Muscle of leg (tissue), 11 donors: ENCODE data around the gene TMEM138. TPM values are rescaled to one million over a fixed set of nuclear protein-coding genes. Genes with fewer than 3 reads are reported as not detected.
A peak's percentile ranks its signal among the peaks of the same experiment; 100 is the strongest.

Source experiments
- DNase-seq: peaks from one replicate; pipeline ENCODE4 v3.0.0; 2013
- H3K27ac ChIP-seq: one replicate; pipeline ENCODE4 v1.5.1; 2013; ENCODE audit warnings: mild to moderate bottlenecking, low read length, control low read depth
- H3K27me3 ChIP-seq: one replicate; pipeline ENCODE4 v1.6.1; 2013; ENCODE audit warnings: low read length; ENCODE audit not compliant: control insufficient read depth, insufficient read depth
- H3K36me3 ChIP-seq: one replicate; pipeline ENCODE4 v1.6.1; 2013; ENCODE audit warnings: low read length; ENCODE audit not compliant: control insufficient read depth, insufficient read depth
- H3K4me1 ChIP-seq: one replicate; pipeline ENCODE4 v1.6.1; 2013; ENCODE audit warnings: low read length; ENCODE audit not compliant: control insufficient read depth, insufficient read depth
- H3K4me3 ChIP-seq: one replicate; pipeline ENCODE4 v1.5.1; 2013; ENCODE audit warnings: low read length, control low read depth
- H3K9me3 ChIP-seq: replicated peaks from 2 replicates; pipeline ENCODE4 v1.6.1; 2013; ENCODE audit warnings: low read depth, low read length; ENCODE audit not compliant: control insufficient read depth
- WGBS: methylation state at CpG from one replicate; pipeline ENCODE4 v1.1.5; 2013; ENCODE audit warnings: missing lambda C conversion rate; ENCODE audit not compliant: insufficient coverage; 5-methylcytosine and 5-hydroxymethylcytosine counted together
- polyA plus RNA-seq, 8 donors: library from polyadenylated mRNA; unstranded; fragments of 120-200 nt; gene quantifications; one replicate each; pipeline versions ENCODE4 v1.2.1 to v1.2.3, GENCODE V29; 2013; ENCODE audit warnings: inconsistent platforms in 1 of 8, low replicate concordance in 1 of 8; ENCODE audit not compliant: insufficient read length in 8 of 8, insufficient read depth in 1 of 8
- total RNA-seq: library from RNA; stranded (reverse); fragments of 120-200 nt; gene quantifications from one replicate; pipeline ENCODE4 v1.2.4, GENCODE V29; 2013

TMEM138 gene
- total and polyA plus RNA-seq, 9 donors, result 14.4 to 25.1 (median 20.0) TPM

DNA sequence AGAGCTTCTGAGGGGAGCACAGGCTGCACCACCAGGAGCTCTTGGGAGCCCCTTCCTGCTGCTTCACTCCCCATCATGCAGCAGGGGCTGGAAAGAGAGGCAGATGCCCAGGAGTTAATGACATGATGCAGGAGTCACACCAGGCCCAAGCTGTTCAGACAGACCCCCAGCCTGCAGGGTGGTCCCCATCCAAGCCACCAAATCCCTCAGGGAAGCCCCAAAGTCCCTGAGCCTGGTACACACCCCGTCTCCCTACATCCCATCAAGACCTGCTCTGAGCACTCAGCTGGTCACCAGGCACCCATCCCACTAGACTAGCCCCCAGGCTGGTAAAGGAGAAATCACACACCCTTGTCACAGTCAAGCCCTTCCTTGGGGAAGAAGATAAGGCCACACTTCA lies 11.8 kb upstream of the TMEM138 start:
- Histone ChIP-seq H3K27ac (no peak overlapping the region), H3K9me3 (no peaks in the 10 kb centered on the region), H3K36me3 (peaks cover 62% of the 10 kb centered on the region), H3K27me3 (no peaks in the 10 kb centered on the region), H3K4me3 (no peak overlapping the region), H3K4me1 (peaks cover 4% of the 10 kb centered on the region)
- DNase-seq, result no peak
- no CpG with 5 or more reads among the region's 1 CpG for WGBS

DNA sequence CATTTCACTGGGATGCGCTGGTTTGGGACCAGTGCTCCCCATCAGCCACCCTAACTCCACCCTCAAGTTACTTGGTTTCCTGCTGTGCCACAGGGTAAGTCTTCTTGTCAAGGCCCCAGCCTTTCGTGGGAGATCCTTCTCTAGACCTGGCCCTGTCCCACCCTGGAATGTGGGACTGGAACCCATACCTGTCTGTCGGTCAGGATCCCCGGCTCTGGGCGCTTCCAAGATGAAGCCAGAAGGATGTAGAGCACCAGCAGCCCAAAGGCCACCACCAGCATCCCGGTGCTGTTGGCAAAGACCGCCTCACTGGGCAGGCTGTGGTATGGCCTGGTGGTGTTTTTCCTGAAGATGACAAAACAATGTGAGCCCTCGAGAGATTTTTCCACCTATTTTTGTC lies 11.4 kb upstream of the TMEM138 start:
- Histone ChIP-seq H3K4me1 (no peaks in the 10 kb centered on the region), H3K9me3 (no peaks in the 10 kb centered on the region), H3K36me3 (peaks cover 62% of the 10 kb centered on the region), H3K27me3 (no peaks in the 10 kb centered on the region), H3K4me3 (no peak overlapping the region), H3K27ac (no peak overlapping the region)
- 94% methylated on average over 6 of the region's 8 CpGs for WGBS
- DNase-seq, result no peak

DNA sequence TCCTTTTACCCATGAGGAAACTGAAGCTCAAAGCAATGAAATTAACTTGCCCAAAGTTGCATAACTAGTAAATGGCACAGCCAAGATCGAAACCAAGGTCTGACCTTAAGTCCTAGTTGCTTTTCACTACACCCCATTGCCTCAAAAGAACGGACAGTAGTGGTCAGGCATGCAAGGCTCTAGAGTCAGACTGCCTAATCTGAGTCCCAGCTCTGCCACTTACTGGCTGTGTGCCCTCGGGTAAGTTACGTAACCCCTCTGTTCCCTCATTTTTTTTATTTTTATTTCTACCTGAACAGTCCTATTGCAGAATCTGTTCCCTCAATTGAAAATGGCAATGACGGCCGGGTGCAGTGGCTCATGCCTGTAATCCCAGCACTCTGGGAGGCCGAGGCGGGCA lies 10.1 kb upstream of the TMEM138 start:
- no peak for DNase-seq
- Histone ChIP-seq H3K27ac (no peak overlapping the region), H3K4me1 (no peaks in the 10 kb centered on the region), H3K27me3 (no peaks in the 10 kb centered on the region), H3K4me3 (no peak overlapping the region), H3K9me3 (no peaks in the 10 kb centered on the region), H3K36me3 (peaks cover 52% of the 10 kb centered on the region)
- WGBS, result 78% methylated on average over 8 of the region's 8 CpGs

DNA sequence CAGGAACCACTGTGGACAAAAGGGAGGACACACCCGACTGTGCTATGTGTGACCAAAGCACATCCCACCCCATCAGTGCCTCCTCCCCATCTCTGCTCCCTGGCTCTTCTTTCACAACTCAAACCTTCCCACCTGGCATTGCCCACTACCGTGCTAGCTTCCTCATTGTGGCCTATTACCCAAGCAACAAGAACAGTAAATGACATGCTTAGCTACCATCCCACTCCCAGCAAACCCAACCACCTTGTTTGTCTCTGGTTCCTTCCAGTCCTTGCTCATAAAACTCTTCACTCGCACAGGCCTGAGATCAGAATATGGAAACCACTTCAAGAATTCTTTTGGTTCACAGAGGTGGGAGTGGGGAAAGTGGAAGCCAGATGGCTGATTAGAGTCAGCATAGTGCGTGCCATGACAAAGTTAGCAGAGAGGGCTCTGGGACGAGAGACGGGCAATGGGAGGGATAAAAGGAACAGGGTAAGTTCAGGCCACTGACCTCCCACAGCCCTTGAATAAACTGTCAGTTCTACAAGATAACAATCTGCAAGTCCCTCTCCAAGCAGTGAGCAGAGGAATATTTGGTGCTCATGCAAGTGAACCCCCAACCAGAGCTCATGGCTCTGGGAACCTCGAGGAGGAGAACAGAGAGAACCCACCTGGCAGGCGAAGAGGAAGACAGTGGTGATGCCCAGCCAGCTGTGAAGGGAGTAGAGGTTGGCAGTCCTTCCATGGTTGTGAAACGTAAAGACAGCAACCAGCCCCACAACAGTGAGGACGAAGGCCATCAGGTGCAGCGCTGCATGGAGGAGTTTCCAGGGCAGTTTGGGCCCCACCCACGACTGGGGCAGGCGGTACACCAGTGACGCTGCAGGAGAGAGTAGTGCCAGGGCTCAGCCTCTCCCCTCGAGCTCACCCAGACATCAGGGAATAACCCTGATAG lies 8.8 kb upstream of the TMEM138 start:
- DNase-seq, result no peak
- peaks cover 3% of the 10 kb centered on the region for H3K4me1 ChIP-seq
- no peaks in the 10 kb centered on the region for H3K27me3 ChIP-seq
- WGBS, result 82% methylated on average over 9 of the region's 15 CpGs
- H3K36me3 ChIP-seq, result peaks cover 47% of the 10 kb centered on the region
- no peaks in the 10 kb centered on the region for H3K9me3 ChIP-seq
- H3K4me3 ChIP-seq, result no peak overlapping the region
- H3K27ac ChIP-seq, result no peak overlapping the region

DNA sequence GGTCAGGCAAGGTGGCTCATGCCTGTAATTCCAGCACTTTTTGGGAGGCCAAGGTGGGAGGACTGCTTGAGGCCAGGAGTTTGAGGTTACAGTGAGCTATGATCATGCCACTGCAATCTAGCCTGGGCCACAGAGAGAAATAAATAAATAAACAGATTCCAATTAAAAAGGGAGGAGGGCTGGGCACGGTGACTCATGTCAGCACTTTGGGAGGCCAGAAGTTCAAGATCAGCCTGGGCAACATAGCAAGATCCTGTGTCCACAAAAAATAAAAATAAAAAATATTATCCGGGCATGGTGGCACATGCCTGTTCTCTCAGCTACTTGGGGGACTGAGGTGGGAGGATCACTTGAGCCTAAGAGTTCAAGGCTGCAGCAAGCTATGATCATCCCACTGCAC lies 8.0 kb upstream of the TMEM138 start:
- peaks cover 40% of the 10 kb centered on the region for H3K36me3 ChIP-seq

DNA sequence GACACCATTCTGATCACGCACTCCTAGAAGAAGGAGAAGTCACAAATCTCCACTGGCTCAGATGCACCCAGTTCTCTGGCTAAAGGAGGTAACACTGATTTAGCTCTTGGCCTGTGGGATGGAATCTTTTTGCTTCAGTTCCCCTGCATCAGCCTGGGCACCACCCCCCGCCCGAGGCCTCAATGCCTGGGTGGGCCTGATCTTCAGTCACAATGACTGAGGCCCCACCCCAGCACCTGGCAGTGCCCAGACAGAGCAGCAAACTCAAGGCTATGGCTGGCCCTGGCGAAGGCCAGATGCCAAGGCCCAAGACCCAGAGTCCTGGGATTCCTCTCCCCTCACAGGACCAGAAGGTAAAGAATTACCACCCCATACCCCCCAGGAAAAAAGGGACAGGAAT lies 5.5 kb upstream of the TMEM138 start:
- no peak overlapping the region for H3K4me3 ChIP-seq
- no peaks in the 10 kb centered on the region for H3K9me3 ChIP-seq
- 100% methylated on average over 1 of the region's 4 CpGs for WGBS
- H3K36me3 ChIP-seq, result peaks cover 19% of the 10 kb centered on the region
- no peak overlapping the region for H3K27ac ChIP-seq
- no peaks in the 10 kb centered on the region for H3K27me3 ChIP-seq
- peaks cover 9% of the 10 kb centered on the region for H3K4me1 ChIP-seq
- DNase-seq, result no peak

More for the DNA sequence above, 8.0 kb upstream of the TMEM138 start:
- Histone ChIP-seq H3K4me1 (peaks cover 3% of the 10 kb centered on the region), H3K9me3 (no peaks in the 10 kb centered on the region), H3K4me3 (no peak overlapping the region), H3K27me3 (no peaks in the 10 kb centered on the region), H3K27ac (no peak overlapping the region)
- no peak for DNase-seq
- no CpG with 5 or more reads among the region's 2 CpGs for WGBS

DNA sequence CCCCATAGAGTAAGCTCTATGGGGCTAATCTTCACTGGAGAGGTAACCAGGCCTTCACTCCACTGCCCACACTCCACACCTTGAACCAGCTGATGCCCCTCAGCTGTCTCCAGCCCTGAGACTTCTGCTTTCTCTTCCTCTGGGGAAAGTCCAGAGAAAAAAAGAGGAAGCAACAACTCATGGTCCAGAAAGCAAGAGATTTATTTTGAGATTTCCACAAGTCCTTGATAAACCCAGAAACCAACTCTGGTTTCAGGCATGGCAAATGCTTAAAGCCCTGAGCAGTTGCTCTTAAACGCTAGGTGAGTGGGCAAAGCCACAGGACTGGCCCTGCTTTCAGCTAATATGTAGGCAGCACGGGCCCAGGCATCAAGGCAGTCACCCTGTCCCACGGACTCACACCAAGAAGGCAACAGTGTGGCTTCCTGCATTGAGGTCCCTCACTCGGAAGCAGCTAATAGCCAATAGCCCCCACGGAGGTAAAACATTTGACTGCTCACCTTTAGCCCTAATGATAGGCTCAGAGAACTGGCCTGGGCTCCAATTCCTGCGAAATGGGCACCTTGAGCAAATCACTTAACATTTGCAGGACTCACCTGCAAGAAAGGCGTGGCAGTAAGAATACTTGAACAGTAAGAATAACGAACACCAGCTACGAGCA lies 4.8 kb upstream of the TMEM138 start:
- Histone ChIP-seq H3K27me3 (no peaks in the 10 kb centered on the region), H3K36me3 (peaks cover 17% of the 10 kb centered on the region), H3K27ac (no peak overlapping the region), H3K4me1 (peaks cover 9% of the 10 kb centered on the region), H3K9me3 (no peaks in the 10 kb centered on the region), H3K4me3 (no peak overlapping the region)
- peak; percentile 56 for DNase-seq
- 75% methylated on average over 6 of the region's 9 CpGs for WGBS

DNA sequence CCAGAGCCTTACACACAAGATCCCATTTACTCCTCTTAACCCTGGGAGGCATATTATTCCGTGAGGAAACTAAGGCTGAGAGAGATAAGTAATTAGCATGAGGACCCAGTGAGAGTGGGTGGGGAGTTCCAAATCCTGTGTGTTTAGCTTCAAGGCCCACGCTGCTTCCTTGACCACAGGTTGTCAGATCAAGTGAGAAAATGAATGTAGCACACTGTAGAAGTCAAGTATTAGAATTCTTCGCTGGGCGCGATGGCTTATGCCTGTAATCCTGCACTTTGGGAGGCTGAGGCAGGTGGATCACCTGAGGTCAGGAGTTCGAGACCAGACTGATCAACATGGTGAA lies 4.3 kb upstream of the TMEM138 start:
- no peak overlapping the region for H3K4me3 ChIP-seq
- peaks cover 13% of the 10 kb centered on the region for H3K36me3 ChIP-seq
- peaks cover 12% of the 10 kb centered on the region for H3K4me1 ChIP-seq
- H3K27me3 ChIP-seq, result no peaks in the 10 kb centered on the region
- DNase-seq, result no peak
- WGBS, result 97% methylated on average over 4 of the region's 6 CpGs
- no peaks in the 10 kb centered on the region for H3K9me3 ChIP-seq
- H3K27ac ChIP-seq, result no peak overlapping the region

DNA sequence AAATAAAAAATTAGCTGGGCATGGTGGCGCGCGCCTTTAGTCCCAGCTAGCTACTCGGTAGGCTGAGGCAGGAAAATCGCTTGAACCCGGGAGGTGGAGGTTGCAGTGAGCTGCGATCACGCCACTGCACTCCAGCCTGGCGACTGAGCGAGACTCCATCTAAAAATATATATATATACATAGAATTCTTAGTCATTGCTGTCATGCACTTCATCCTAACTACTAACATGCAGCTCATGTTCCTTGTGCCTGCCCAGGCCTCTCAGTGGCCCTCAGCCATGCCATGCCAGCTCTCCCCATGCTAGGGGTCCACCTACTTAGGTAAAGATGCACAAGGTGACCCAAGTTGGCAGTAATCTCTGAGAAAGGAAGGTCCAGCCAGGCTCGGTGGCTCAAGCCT lies 3.6 kb upstream of the TMEM138 start:
- H3K9me3 ChIP-seq, result no peaks in the 10 kb centered on the region
- peaks cover 18% of the 10 kb centered on the region for H3K4me1 ChIP-seq
- no peak for DNase-seq
- H3K4me3 ChIP-seq, result no peak overlapping the region
- no peaks in the 10 kb centered on the region for H3K27me3 ChIP-seq
- 70% methylated on average over 1 of the region's 11 CpGs for WGBS
- H3K27ac ChIP-seq, result no peak overlapping the region
- peaks cover 8% of the 10 kb centered on the region for H3K36me3 ChIP-seq

DNA sequence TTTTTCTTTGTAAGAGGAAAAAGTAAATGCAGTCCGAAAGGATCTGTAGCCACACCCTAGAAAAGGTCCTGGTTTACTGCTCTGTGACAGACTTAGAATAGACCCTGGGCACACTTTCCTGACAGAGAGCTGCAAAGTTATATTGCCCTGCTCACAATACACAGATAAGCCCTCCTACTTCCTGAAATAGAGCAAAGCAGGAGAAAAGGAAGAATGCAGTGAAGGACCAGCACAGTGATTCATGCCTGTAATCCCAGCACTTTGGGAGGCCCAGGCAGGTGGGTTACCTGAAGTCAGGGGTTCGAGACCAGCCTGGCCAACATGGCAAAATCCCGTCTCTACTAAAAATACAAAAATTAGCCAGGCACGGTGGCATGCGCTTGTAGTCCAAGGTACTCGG lies 2.7 kb upstream of the TMEM138 start:
- H3K4me3 ChIP-seq, result no peak overlapping the region
- no peaks in the 10 kb centered on the region for H3K27me3 ChIP-seq
- no peak overlapping the region for H3K27ac ChIP-seq
- H3K36me3 ChIP-seq, result peaks cover 12% of the 10 kb centered on the region
- H3K4me1 ChIP-seq, result peaks cover 19% of the 10 kb centered on the region
- H3K9me3 ChIP-seq, result no peaks in the 10 kb centered on the region
- no peak for DNase-seq
- WGBS, result 78% methylated on average over 5 of the region's 6 CpGs
